Nephron (organoid): ENCODE measurements around the gene RBP3.

ENCODE experiments used
- H3K27ac Mint-ChIP-seq, 3 experiments: 2 replicates each; pipeline ENCODE4 v1.8.0; 2020; ENCODE audit warnings: mixed read lengths in 3 of 3, mild to moderate bottlenecking in 2 of 3, moderate library complexity in 1 of 3
- H3K27me3 Mint-ChIP-seq: 2 replicates; pipeline ENCODE4 v1.8.0; 2021; ENCODE audit warnings: low read depth, mild to moderate bottlenecking, moderate library complexity, mixed read lengths
- H3K36me3 Mint-ChIP-seq: 2 replicates; pipeline ENCODE4 v1.8.0; 2020; ENCODE audit warnings: low read depth, mixed read lengths
- H3K4me1 Mint-ChIP-seq: 2 replicates; pipeline ENCODE4 v1.8.0; 2020; ENCODE audit warnings: mixed read lengths
- H3K4me3 Mint-ChIP-seq, 3 experiments: 2 replicates each; pipeline ENCODE4 v1.8.0; 2020; ENCODE audit warnings: mild to moderate bottlenecking in 3 of 3, mixed read lengths in 3 of 3, moderate library complexity in 2 of 3
- H3K9me3 Mint-ChIP-seq: 2 replicates; pipeline ENCODE4 v1.8.0; 2020; ENCODE audit warnings: mixed read lengths
- CTCF ChIP-seq, 3 experiments: fragments of 200-600 bp; sonication (generic); IDR thresholded peaks; one replicate each; pipeline ENCODE4 v1.5.0; 2021; ENCODE audit warnings: antibody characterized with exemption in 3 of 3; ENCODE audit not compliant: unreplicated experiment in 3 of 3

RBP3 gene

GRCh38 chr10:47358457-47358856, 10.3 kb downstream of the RBP3 start:
- H3K36me3 Mint-ChIP-seq: no peaks in the 10 kb centered on the region
- H3K4me3 Mint-ChIP-seq: no peak overlapping the region
- H3K27ac Mint-ChIP-seq: no peak overlapping the region
- peaks cover 16% of the 10 kb centered on the region for H3K27me3 Mint-ChIP-seq
- no peak for TF ChIP-seq CTCF (IDR thresholded peaks at IDR 0.05; ENCODE audit: unreplicated experiment in 3 of 3)
- H3K9me3 Mint-ChIP-seq: no peaks in the 10 kb centered on the region
- no peaks in the 10 kb centered on the region for H3K4me1 Mint-ChIP-seq

GRCh38 chr10:47359101-47359500, 10.9 kb downstream of the RBP3 start:
- no peaks in the 10 kb centered on the region for H3K9me3 Mint-ChIP-seq
- no peak for TF ChIP-seq CTCF (IDR thresholded peaks at IDR 0.05; ENCODE audit: unreplicated experiment in 3 of 3)
- no peak overlapping the region for H3K27ac Mint-ChIP-seq
- peaks cover 10% of the 10 kb centered on the region for H3K27me3 Mint-ChIP-seq
- peaks cover 2% of the 10 kb centered on the region for H3K4me1 Mint-ChIP-seq
- no peak overlapping the region for H3K4me3 Mint-ChIP-seq
- H3K36me3 Mint-ChIP-seq: no peaks in the 10 kb centered on the region

GRCh38 chr10:47359626-47360418, 11.7 kb downstream of the RBP3 start:
- Mint-ChIP-seq H3K36me3 (no peaks in the 10 kb centered on the region), H3K4me1 (peaks cover 6% of the 10 kb centered on the region), H3K4me3 (no peak overlapping the region), H3K9me3 (no peaks in the 10 kb centered on the region), H3K27me3 (peaks cover 8% of the 10 kb centered on the region), H3K27ac (no peak overlapping the region)
- no peak for TF ChIP-seq CTCF (IDR thresholded peaks at IDR 0.05; ENCODE audit: unreplicated experiment in 3 of 3)

- Mint-ChIP-seq H3K36me3 (no peaks in the 10 kb centered on the region), H3K4me3 (no peak overlapping the region), H3K27me3 (peaks cover 8% of the 10 kb centered on the region), H3K4me1 (peaks cover 6% of the 10 kb centered on the region), H3K27ac (no peak overlapping the region), H3K9me3 (no peaks in the 10 kb centered on the region)
- TF ChIP-seq CTCF (IDR thresholded peaks at IDR 0.05; ENCODE audit: unreplicated experiment in 3 of 3): no peak
Measured at GRCh38 chr10:47360419-47361040, 12.4 kb downstream of the RBP3 start.

- no peaks in the 10 kb centered on the region for H3K9me3 Mint-ChIP-seq
- H3K27me3 Mint-ChIP-seq: peaks cover 8% of the 10 kb centered on the region
- peaks cover 6% of the 10 kb centered on the region for H3K4me1 Mint-ChIP-seq
- no peak overlapping the region for H3K4me3 Mint-ChIP-seq
- TF ChIP-seq CTCF (IDR thresholded peaks at IDR 0.05; ENCODE audit: unreplicated experiment in 3 of 3): peak; percentile 56 to 64 (median 60)
- no peak overlapping the region for H3K27ac Mint-ChIP-seq
- no peaks in the 10 kb centered on the region for H3K36me3 Mint-ChIP-seq
Measured at GRCh38 chr10:47361293-47361692, 13.1 kb downstream of the RBP3 start.

GRCh38 chr10:47362199-47362598, 14.0 kb downstream of the RBP3 start:
- no peak overlapping the region for H3K27ac Mint-ChIP-seq
- no peaks in the 10 kb centered on the region for H3K9me3 Mint-ChIP-seq
- no peaks in the 10 kb centered on the region for H3K36me3 Mint-ChIP-seq
- H3K27me3 Mint-ChIP-seq: peaks cover 13% of the 10 kb centered on the region
- H3K4me3 Mint-ChIP-seq: no peak overlapping the region
- peaks cover 6% of the 10 kb centered on the region for H3K4me1 Mint-ChIP-seq
- TF ChIP-seq CTCF (IDR thresholded peaks at IDR 0.05; ENCODE audit: unreplicated experiment in 3 of 3): no peak
